ENCODE results near the gene FDPS. TPM values are rescaled to one million over a fixed set of nuclear protein-coding genes. Genes with fewer than 3 reads are reported as not detected.

The FDPS gene
- total RNA-seq, 1 experiment from 2014 or later, result 269 TPM

GRCh38 chr1:155269381-155269780, 39.3 kb upstream of the FDPS start:
- H3K27me3 ChIP-seq (ENCODE audit: insufficient read depth, low read length), result no peaks in the 10 kb centered on the region

GRCh38 chr1:155272466-155273342, 36.0 kb upstream of the FDPS start:
- Histone ChIP-seq H3K4me1 (ENCODE audit: control insufficient read depth in 1 of 2, insufficient read depth in 2 of 2, low read length in 2 of 2) (peaks cover 13 to 26% of the 10 kb centered on the region in 2 experiments), H3K4me3 (replicated peaks in 1 of 2; ENCODE audit: low read depth in 1 of 2, low read length in 2 of 2) (peak overlapping the region; percentile 82 to 85), H3K9ac (ENCODE audit: low read length) (peak overlapping the region; percentile 78), H3K9me3 (ENCODE audit: control insufficient read depth in 1 of 2, insufficient read depth in 1 of 2, low read depth in 1 of 2, low read length in 2 of 2) (no peaks in the 10 kb centered on the region), H2AFZ (ENCODE audit: low read depth, low read length, poor library complexity, severe bottlenecking) (no peak overlapping the region), H3K4me2 (ENCODE audit: low read length) (peak overlapping the region; percentile 97), H3K9me2 (ENCODE audit: insufficient read depth) (no peaks in the 10 kb centered on the region), H3K36me3 (ENCODE audit: control insufficient read depth in 1 of 2, insufficient read depth in 2 of 2, low read length in 2 of 2) (peaks cover 22 to 31% of the 10 kb centered on the region in 2 experiments), H4K20me1 (ENCODE audit: insufficient read depth) (no peaks in the 10 kb centered on the region), H3K27me3 (ENCODE audit: insufficient read depth, low read length) (no peaks in the 10 kb centered on the region), H3K79me2 (ENCODE audit: insufficient read depth, low read length) (peaks cover 52% of the 10 kb centered on the region), H3K27ac (ENCODE audit: low read depth, low read length) (peak overlapping the region; percentile 96)
- POLR2A ChIA-PET, result interaction anchor here (0.6 to 2.4 kb wide), 10 partner anchors 11 to 548 kb away, joined by 3 to 19 read pairs (median 4); partner anchors contain the start of genes ENTREP3 and SCAMP3
- DNase-seq (ENCODE audit: low read depth, low spot score), result no peak
- CTCF ChIA-PET, result interaction anchor here (0.6 to 1.2 kb wide), 5 partner anchors 21 to 100 kb away, joined by 3 to 9 read pairs (median 3); partner anchors contain the start of genes FDPS, KRTCAP2, MTX1 and THBS3
- no peak for TF ChIP-seq ZBTB33 (IDR thresholded peaks at IDR 0.05; ENCODE audit: extremely low read depth, insufficient replicate concordance, low read length)
- no peak for TF ChIP-seq ATF3 (IDR thresholded peaks at IDR 0.05)
- TF ChIP-seq YY1 (IDR thresholded peaks at IDR 0.05; ENCODE audit: extremely low read depth, insufficient replicate concordance, low read depth, low read length), result peak; percentile 59
- TF ChIP-seq TCF7L2 (IDR thresholded peaks at IDR 0.05; ENCODE audit: borderline replicate concordance, extremely low read depth, insufficient read depth, insufficient read length), result peak; percentile 79
- no peak for TF ChIP-seq SIN3A (IDR thresholded peaks at IDR 0.05; ENCODE audit: low read depth)
- no peak for TF ChIP-seq REST (IDR thresholded peaks at IDR 0.05; ENCODE audit: low read depth)
- ATAC-seq, result peak; percentile 49
- RAD21 ChIA-PET (ENCODE audit: low non-redundant PET in 1 of 2, low total read pairs in 2 of 2, uncharacterized antibody in 2 of 2, unreplicated experiment in 2 of 2), result interaction anchor here (0.5 to 1.2 kb wide), 5 partner anchors 48 to 290 kb away, joined by 3 to 7 read pairs (median 3); partner anchors contain the start of genes ASH1L (in 1 of the 2) and ZBTB7B (in 1 of the 2)
- BruUV-seq (replicated peaks), result TSS peak; percentile 83
- intact Hi-C loops (cut with micrococcal nuclease), result no loop called here

More at GRCh38 chr1:155269381-155269780, 39.3 kb upstream of the FDPS start:
- RAD21 ChIA-PET (ENCODE audit: low non-redundant PET in 1 of 2, low total read pairs in 2 of 2, uncharacterized antibody in 2 of 2, unreplicated experiment in 2 of 2), result no interaction called here
- CTCF ChIA-PET, result no interaction called here
- no peak for ATAC-seq
- Histone ChIP-seq H3K9me2 (ENCODE audit: insufficient read depth) (no peaks in the 10 kb centered on the region), H3K4me3 (replicated peaks in 1 of 2; ENCODE audit: low read depth in 1 of 2, low read length in 2 of 2) (no peak overlapping the region), H3K4me1 (ENCODE audit: control insufficient read depth in 1 of 2, insufficient read depth in 2 of 2, low read length in 2 of 2) (peaks cover 8 to 16% of the 10 kb centered on the region in 2 experiments), H3K9me3 (ENCODE audit: control insufficient read depth in 1 of 2, insufficient read depth in 1 of 2, low read depth in 1 of 2, low read length in 2 of 2) (no peaks in the 10 kb centered on the region), H3K9ac (ENCODE audit: low read length) (no peak overlapping the region), H3K27ac (ENCODE audit: low read depth, low read length) (no peak overlapping the region), H2AFZ (ENCODE audit: low read depth, low read length, poor library complexity, severe bottlenecking) (no peak overlapping the region), H4K20me1 (ENCODE audit: insufficient read depth) (no peaks in the 10 kb centered on the region), H3K4me2 (ENCODE audit: low read length) (no peak overlapping the region), H3K36me3 (ENCODE audit: control insufficient read depth in 1 of 2, insufficient read depth in 2 of 2, low read length in 2 of 2) (peaks cover 51 to 59% of the 10 kb centered on the region in 2 experiments), H3K79me2 (ENCODE audit: insufficient read depth, low read length) (peaks cover 52% of the 10 kb centered on the region)
- intact Hi-C loops (cut with micrococcal nuclease), result no loop called here
- no peak for DNase-seq (ENCODE audit: low read depth, low spot score)
- TF ChIP-seq POLR2AphosphoS5 (IDR thresholded peaks at IDR 0.05; ENCODE audit: low read depth, low read length), result no peak
- no peak for TF ChIP-seq ZFX (IDR thresholded peaks at IDR 0.05)
- no peak for TF ChIP-seq FOSL1 (IDR thresholded peaks at IDR 0.05; ENCODE audit: low read depth)
- no peak for TF ChIP-seq CEBPB (IDR thresholded peaks at IDR 0.05; ENCODE audit: low read depth)
- no peak for TF ChIP-seq TCF7L2 (IDR thresholded peaks at IDR 0.05; ENCODE audit: borderline replicate concordance, extremely low read depth, insufficient read depth, insufficient read length)
- TF ChIP-seq SP1 (IDR thresholded peaks at IDR 0.05; ENCODE audit: low read depth), result no peak
- POLR2A ChIA-PET, result no interaction called here
- no TSS peak for BruUV-seq (replicated peaks)
